Caco-2 (cell line): Measurements from ENCODE around the gene CDR2L. TPM values are rescaled to one million over a fixed set of nuclear protein-coding genes. Genes with fewer than 3 reads are reported as not detected.

Experiments used
- BruUV-seq: library from RNA; stranded (reverse); fragments of 400-500 nt; replicated peaks from 2 replicates; lab custom pipeline; 2021; lab: Mats Ljungman, UMichigan
- CTCF ChIA-PET: fragments of 300-600 bp; sonication (Branson Sonifier 250); formaldehyde crosslinking; loops from one replicate; lab custom pipeline; 2022; ENCODE audit warnings: antibody characterized with exemption; lab: Charles Lee
- POLR2A ChIA-PET: fragments of 300-600 bp; sonication (Branson Sonifier 250); formaldehyde crosslinking; loops from one replicate; lab custom pipeline; 2022; ENCODE audit warnings: antibody characterized with exemption; lab: Charles Lee
- DNase-seq, 2 experiments: peaks; one replicate each; pipeline versions ENCODE4 v3.0.0 to v3.0.0-alpha.2; 2020 to 2022
- H3K27me3 ChIP-seq: replicated peaks from 2 replicates; pipeline ENCODE4 v1.6.0; 2011; ENCODE audit warnings: low read length; ENCODE audit not compliant: control insufficient read depth, insufficient read depth
- H3K36me3 ChIP-seq: 2 replicates; pipeline ENCODE4 v1.5.1; 2011; ENCODE audit warnings: low read length; ENCODE audit not compliant: control insufficient read depth, insufficient read depth
- H3K4me1 ChIP-seq: fragments of 250-450 bp; sonication (Bioruptor Pico); 2 replicates; pipeline ENCODE4 v1.5.1; 2020; ENCODE audit warnings: mild to moderate bottlenecking
- H3K4me3 ChIP-seq: 2 replicates; pipeline ENCODE4 v1.5.1; 2011; ENCODE audit warnings: low read depth, mild to moderate bottlenecking, control low read depth, low read length
- H3K9me3 ChIP-seq: fragments of 250-450 bp; sonication (Bioruptor Pico); 2 replicates; pipeline ENCODE4 v1.5.1; 2020; ENCODE audit warnings: mild to moderate bottlenecking, moderate library complexity
- H3K27ac Mint-ChIP-seq: one replicate; pipeline ENCODE4 v1.8.0; 2022; ENCODE audit warnings: mixed read lengths; ENCODE audit not compliant: unreplicated experiment
- H3K27me3 Mint-ChIP-seq: one replicate; pipeline ENCODE4 v1.8.0; 2022; ENCODE audit warnings: mixed read lengths; ENCODE audit not compliant: insufficient read depth, unreplicated experiment
- H3K36me3 Mint-ChIP-seq: one replicate; pipeline ENCODE4 v1.8.0; 2022; ENCODE audit warnings: mild to moderate bottlenecking, mixed read lengths; ENCODE audit not compliant: insufficient read depth, unreplicated experiment
- H3K4me1 Mint-ChIP-seq: one replicate; pipeline ENCODE4 v1.8.0; 2022; ENCODE audit warnings: low read depth, mixed read lengths; ENCODE audit not compliant: unreplicated experiment
- H3K4me3 Mint-ChIP-seq: one replicate; pipeline ENCODE4 v1.8.0; 2022; ENCODE audit warnings: mild to moderate bottlenecking, moderate library complexity, mixed read lengths; ENCODE audit not compliant: unreplicated experiment
- H3K9me3 Mint-ChIP-seq: one replicate; pipeline ENCODE4 v1.8.0; 2022; ENCODE audit warnings: mixed read lengths; ENCODE audit not compliant: unreplicated experiment
- intact Hi-C: fragments of 100-400 bp; cut with micrococcal nuclease; formaldehyde crosslinking; loops from one replicate; pipeline ENCODE4 v1.10.0; 2022; ENCODE audit not compliant: unreplicated experiment
- total RNA-seq: library from RNA; stranded (reverse); gene quantifications from 2 replicates; pipeline ENCODE4 v1.2.3, GENCODE V29; 2022
- TF ChIP-seq, protein P1 (sequence below), 2 experiments: fragments of 200-600 bp in 1 of 2; IDR thresholded peaks; 1 replicate in 1 of 2; 2 replicates in 1 of 2; pipeline versions ENCODE4 v1.5.1 to v1.8.0; 2011 to 2022; ENCODE audit warnings: antibody characterized with exemption in 1 of 2, control low read depth in 1 of 2, inconsistent platforms in 1 of 2, low read depth in 1 of 2, low read length in 1 of 2, mild to moderate bottlenecking in 1 of 2, moderate library complexity in 1 of 2; ENCODE audit not compliant: insufficient read depth in 1 of 2, severe bottlenecking in 1 of 2, unreplicated experiment in 1 of 2

Gene CDR2L
- total RNA-seq, 1 experiment from 2014 or later: 30.9 TPM

DNA sequence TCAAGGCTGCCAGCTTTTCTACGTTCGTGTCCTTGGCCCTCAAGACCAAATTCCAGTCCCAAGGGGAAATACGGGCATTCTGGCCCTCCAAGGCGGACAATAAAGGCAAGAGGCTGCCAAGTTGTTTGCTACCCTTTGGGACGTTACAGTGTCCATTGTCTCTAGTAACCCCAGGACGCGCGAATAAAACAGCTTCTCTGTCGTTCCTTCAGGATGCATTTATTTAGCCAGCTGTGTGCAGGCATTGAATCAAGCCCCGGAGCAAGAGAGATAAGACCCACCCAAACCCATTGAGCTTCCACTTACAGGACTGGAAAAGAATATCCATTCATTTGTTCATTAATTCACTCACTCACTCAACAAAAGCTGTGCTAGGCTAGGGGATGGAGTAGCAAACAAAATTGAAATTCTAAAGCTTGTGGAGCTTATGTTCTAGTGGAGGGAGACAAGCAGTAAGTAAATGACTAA is 25.7 kb downstream of the CDR2L start:
- H3K27me3 ChIP-seq: no peaks in the 10 kb centered on the region
- H3K9me3 ChIP-seq: no peaks in the 10 kb centered on the region
- CTCF ChIA-PET: interaction anchor here (0.5 to 3.6 kb wide), 22 partner anchors 18 to 189 kb away, joined by 3 to 86 read pairs (median 6); partner anchors contain the start of genes CDR2L, FDXR, HID1 and NT5C
- BruUV-seq: TSS peak; percentile 75
- intact Hi-C loops: loop anchor here (2.0 kb wide), 2 partner anchors 20 to 24 kb away; no protein-coding TSS in a partner anchor
- Mint-ChIP-seq H3K36me3 (peaks cover 31% of the 10 kb centered on the region), H3K9me3 (no peaks in the 10 kb centered on the region), H3K4me3 (peak overlapping the region; percentile 82), H3K4me1 (peaks cover 29% of the 10 kb centered on the region), H3K27me3 (no peaks in the 10 kb centered on the region), H3K27ac (peak overlapping the region; percentile 84)
- H3K36me3 ChIP-seq: no peaks in the 10 kb centered on the region; the same call in 1 of the 2 replicates
- TF ChIP-seq, protein P1, sequence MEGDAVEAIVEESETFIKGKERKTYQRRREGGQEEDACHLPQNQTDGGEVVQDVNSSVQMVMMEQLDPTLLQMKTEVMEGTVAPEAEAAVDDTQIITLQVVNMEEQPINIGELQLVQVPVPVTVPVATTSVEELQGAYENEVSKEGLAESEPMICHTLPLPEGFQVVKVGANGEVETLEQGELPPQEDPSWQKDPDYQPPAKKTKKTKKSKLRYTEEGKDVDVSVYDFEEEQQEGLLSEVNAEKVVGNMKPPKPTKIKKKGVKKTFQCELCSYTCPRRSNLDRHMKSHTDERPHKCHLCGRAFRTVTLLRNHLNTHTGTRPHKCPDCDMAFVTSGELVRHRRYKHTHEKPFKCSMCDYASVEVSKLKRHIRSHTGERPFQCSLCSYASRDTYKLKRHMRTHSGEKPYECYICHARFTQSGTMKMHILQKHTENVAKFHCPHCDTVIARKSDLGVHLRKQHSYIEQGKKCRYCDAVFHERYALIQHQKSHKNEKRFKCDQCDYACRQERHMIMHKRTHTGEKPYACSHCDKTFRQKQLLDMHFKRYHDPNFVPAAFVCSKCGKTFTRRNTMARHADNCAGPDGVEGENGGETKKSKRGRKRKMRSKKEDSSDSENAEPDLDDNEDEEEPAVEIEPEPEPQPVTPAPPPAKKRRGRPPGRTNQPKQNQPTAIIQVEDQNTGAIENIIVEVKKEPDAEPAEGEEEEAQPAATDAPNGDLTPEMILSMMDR (IDR thresholded peaks at IDR 0.05; ENCODE audit: insufficient read depth in 1 of 2, low read depth in 1 of 2, low read length in 1 of 2, severe bottlenecking in 1 of 2, unreplicated experiment in 1 of 2): no peak
- H3K4me3 ChIP-seq: peak overlapping the region; percentile 84
- peaks cover 3% of the 10 kb centered on the region; the same call in 1 of the 2 replicates for H3K4me1 ChIP-seq
- POLR2A ChIA-PET: interaction anchor here (0.6 to 2.4 kb wide), 14 partner anchors 14 to 300 kb away, joined by 3 to 33 read pairs (median 6); partner anchors contain the start of genes CDR2L, FDXR, HID1 and SLC16A5
- no peak for DNase-seq

DNA sequence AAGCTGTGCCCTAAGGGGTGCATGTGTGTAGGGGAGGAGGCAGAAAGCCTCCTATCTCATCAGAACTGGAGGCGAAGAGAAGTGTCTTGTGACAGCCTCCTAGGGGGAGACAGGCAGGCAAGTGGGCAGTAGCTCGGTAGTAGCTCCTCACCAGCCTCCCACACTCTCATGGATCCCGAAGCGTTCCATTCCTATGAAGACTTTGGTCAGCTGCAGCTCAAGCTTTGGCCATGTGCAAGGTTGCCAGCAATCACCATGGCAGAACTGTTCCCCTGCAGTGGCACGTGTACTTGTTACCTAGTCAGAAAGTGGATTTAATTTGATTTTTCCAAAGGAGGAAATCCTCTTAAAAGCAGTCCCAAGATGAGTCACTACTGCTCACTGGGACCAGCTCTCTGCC is 31.7 kb downstream of the CDR2L start:
- Histone ChIP-seq H3K36me3 (peaks cover 3% of the 10 kb centered on the region), H3K4me3 (no peak overlapping the region), H3K9me3 (no peaks in the 10 kb centered on the region), H3K27me3 (no peaks in the 10 kb centered on the region), H3K4me1 (no peaks in the 10 kb centered on the region)
- no peak overlapping the region for H3K27ac Mint-ChIP-seq
- H3K36me3 Mint-ChIP-seq: peaks cover 39% of the 10 kb centered on the region
- H3K27me3 Mint-ChIP-seq: no peaks in the 10 kb centered on the region
- intact Hi-C loops: no loop called here
- no peaks in the 10 kb centered on the region for H3K9me3 Mint-ChIP-seq
- POLR2A ChIA-PET: no interaction called here
- peaks cover 11% of the 10 kb centered on the region for H3K4me1 Mint-ChIP-seq
- DNase-seq: no peak
- no TSS peak for BruUV-seq
- no peak overlapping the region for H3K4me3 Mint-ChIP-seq
- TF ChIP-seq, protein P1 (IDR thresholded peaks at IDR 0.05; ENCODE audit: insufficient read depth in 1 of 2, low read depth in 1 of 2, low read length in 1 of 2, severe bottlenecking in 1 of 2, unreplicated experiment in 1 of 2): no peak
- CTCF ChIA-PET: interaction anchor here (0.6 to 1.1 kb wide), 3 partner anchors 16 to 124 kb away, joined by 4 to 8 read pairs (median 6); no protein-coding TSS in a partner anchor

DNA sequence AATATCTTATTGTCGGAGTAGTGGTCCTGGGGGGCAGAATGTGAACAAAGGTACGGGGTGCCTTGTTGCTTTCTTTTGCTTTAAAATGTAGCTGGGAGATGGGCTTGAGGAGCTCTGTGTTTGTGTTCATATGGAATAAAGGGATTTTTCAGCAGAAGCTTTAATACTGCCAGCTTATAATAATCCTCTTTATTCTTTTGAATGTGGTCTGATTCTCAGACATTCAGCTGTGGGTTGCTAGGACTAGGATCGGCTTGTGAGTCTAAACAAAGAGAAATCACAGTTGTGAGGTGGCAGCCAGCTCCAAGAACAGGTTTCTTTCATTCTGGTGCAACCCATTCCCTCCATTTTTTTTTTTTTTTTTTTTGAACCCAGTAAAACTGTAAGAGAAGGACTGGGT is 32.3 kb downstream of the CDR2L start:
- CTCF ChIA-PET: interaction anchor here (0.7 to 1.1 kb wide), 3 partner anchors 10 to 124 kb away, joined by 4 to 8 read pairs (median 6); no protein-coding TSS in a partner anchor
- intact Hi-C loops: no loop called here
- no peak overlapping the region for H3K27ac Mint-ChIP-seq
- BruUV-seq: no TSS peak
- POLR2A ChIA-PET: no interaction called here
- Histone ChIP-seq H3K27me3 (no peaks in the 10 kb centered on the region), H3K36me3 (peaks cover 3% of the 10 kb centered on the region), H3K4me1 (no peaks in the 10 kb centered on the region), H3K4me3 (no peak overlapping the region), H3K9me3 (peaks cover under 1% of the 10 kb centered on the region; the same call in 1 of the 2 replicates)
- H3K36me3 Mint-ChIP-seq: peaks cover 36% of the 10 kb centered on the region
- no peak for DNase-seq
- H3K4me3 Mint-ChIP-seq: no peak overlapping the region
- H3K27me3 Mint-ChIP-seq: no peaks in the 10 kb centered on the region
- peaks cover 9% of the 10 kb centered on the region for H3K4me1 Mint-ChIP-seq
- H3K9me3 Mint-ChIP-seq: no peaks in the 10 kb centered on the region
- TF ChIP-seq, protein P1 (IDR thresholded peaks at IDR 0.05; ENCODE audit: insufficient read depth in 1 of 2, low read depth in 1 of 2, low read length in 1 of 2, severe bottlenecking in 1 of 2, unreplicated experiment in 1 of 2): no peak
